Gastrocnemius medialis (tissue), 4 donors: ENCODE data around the gene EHD3.

Experiments used
- CTCF ChIP-seq, 5 experiments: fragments of 450-650 bp in 3 of 5; fragments of 200-600 bp in 2 of 5; sonication (generic) in 2 of 5; IDR thresholded peaks in 4 of 5; conservative IDR thresholded peaks in 1 of 5; 1 replicate in 4 of 5; 2 replicates in 1 of 5; pipeline ENCODE4 v1.5.1; 2016 to 2019; ENCODE audit warnings: antibody characterized with exemption in 5 of 5, mild to moderate bottlenecking in 3 of 5, moderate library complexity in 3 of 5
- POLR2A ChIP-seq, 2 donors: fragments of 450-650 bp; IDR thresholded peaks; one replicate each; pipeline ENCODE4 v1.6.1; 2017; ENCODE audit warnings: antibody characterized with exemption in 2 of 2, mild to moderate bottlenecking in 2 of 2, moderate library complexity in 2 of 2

GRCh38 chr2:31247711-31248110 is 13.8 kb downstream of the EHD3 start:
- TF ChIP-seq POLR2A (IDR thresholded peaks at IDR 0.05), result no peak
- no peak for TF ChIP-seq CTCF (IDR thresholded peaks at IDR 0.05 in 4 of 5, conservative IDR thresholded peaks at IDR 0.05 in 1 of 5)
